Loucy (cell line): Measurements from ENCODE around the gene AIF1L.

ENCODE experiments used
- H2AFZ ChIP-seq: fragments of 200-600 bp; sonication (generic); 2 replicates; pipeline ENCODE4 v1.6.0; 2016; ENCODE audit warnings: antibody characterized with exemption, mild to moderate bottlenecking, low read length, moderate library complexity
- H3F3A ChIP-seq: fragments of 200-600 bp; 2 replicates; pipeline ENCODE4 v1.6.0; 2016; ENCODE audit warnings: antibody characterized with exemption, low read depth, mild to moderate bottlenecking
- H3K27me3 ChIP-seq: fragments of 200-600 bp; sonication (generic); 2 replicates; pipeline ENCODE4 v1.6.1; 2014; ENCODE audit warnings: low read length, mild to moderate bottlenecking; ENCODE audit not compliant: insufficient read depth, poor library complexity, severe bottlenecking
- H3K36me3 ChIP-seq: fragments of 200-600 bp; sonication (generic); 2 replicates; pipeline ENCODE4 v1.6.1; 2016; ENCODE audit warnings: low read length; ENCODE audit not compliant: insufficient read depth
- H3K4me1 ChIP-seq: fragments of 200-600 bp; sonication (generic); 2 replicates; pipeline ENCODE4 v1.5.1; 2014; ENCODE audit warnings: low read length, mild to moderate bottlenecking; ENCODE audit not compliant: insufficient read depth, poor library complexity, severe bottlenecking
- H3K4me2 ChIP-seq: fragments of 200-600 bp; sonication (generic); 2 replicates; pipeline ENCODE4 v1.6.0; 2014; ENCODE audit warnings: antibody characterized with exemption, low read length, low read depth, mild to moderate bottlenecking; ENCODE audit not compliant: poor library complexity, severe bottlenecking
- H3K4me3 ChIP-seq: fragments of 200-600 bp; sonication (generic); 2 replicates; pipeline ENCODE4 v1.5.1; 2014; ENCODE audit warnings: low read length, mild to moderate bottlenecking, mixed read lengths; ENCODE audit not compliant: poor library complexity, severe bottlenecking
- H3K79me2 ChIP-seq: fragments of 200-600 bp; sonication (generic); 2 replicates; pipeline ENCODE4 v1.6.1; 2014; ENCODE audit warnings: low read length; ENCODE audit not compliant: insufficient read depth
- H3K9ac ChIP-seq: fragments of 200-600 bp; sonication (generic); 2 replicates; pipeline ENCODE4 v1.6.0; 2014; ENCODE audit warnings: mild to moderate bottlenecking, low read depth, low read length, moderate library complexity; ENCODE audit not compliant: poor library complexity, severe bottlenecking
- H3K9me2 ChIP-seq: fragments of 200-600 bp; sonication (generic); replicated peaks from 2 replicates; pipeline ENCODE4 v1.6.1; 2016; ENCODE audit warnings: low read depth, low read length, mixed read lengths
- H3K9me3 ChIP-seq: fragments of 200-600 bp; sonication (generic); 2 replicates; pipeline ENCODE4 v1.6.1; 2014; ENCODE audit warnings: mild to moderate bottlenecking, antibody characterized with exemption, low read length, low read depth; ENCODE audit not compliant: insufficient read depth
- H4K20me1 ChIP-seq: fragments of 200-600 bp; sonication (generic); 2 replicates; pipeline ENCODE4 v1.6.0; 2014; ENCODE audit warnings: antibody characterized with exemption, low read length, mild to moderate bottlenecking; ENCODE audit not compliant: insufficient read depth, poor library complexity, severe bottlenecking
- EZH2phosphoT487 ChIP-seq: fragments of 200-600 bp; IDR thresholded peaks from 2 replicates; pipeline ENCODE4 v1.6.1; 2018; ENCODE audit warnings: antibody characterized with exemption, mild to moderate bottlenecking, moderate library complexity, borderline replicate concordance
- TF ChIP-seq, protein P1 (sequence below): fragments of 200-600 bp; sonication (generic); conservative IDR thresholded peaks from 2 replicates; pipeline ENCODE4 v1.5.1; 2014; ENCODE audit warnings: mild to moderate bottlenecking, antibody characterized with exemption, low read length

The AIF1L gene

DNA sequence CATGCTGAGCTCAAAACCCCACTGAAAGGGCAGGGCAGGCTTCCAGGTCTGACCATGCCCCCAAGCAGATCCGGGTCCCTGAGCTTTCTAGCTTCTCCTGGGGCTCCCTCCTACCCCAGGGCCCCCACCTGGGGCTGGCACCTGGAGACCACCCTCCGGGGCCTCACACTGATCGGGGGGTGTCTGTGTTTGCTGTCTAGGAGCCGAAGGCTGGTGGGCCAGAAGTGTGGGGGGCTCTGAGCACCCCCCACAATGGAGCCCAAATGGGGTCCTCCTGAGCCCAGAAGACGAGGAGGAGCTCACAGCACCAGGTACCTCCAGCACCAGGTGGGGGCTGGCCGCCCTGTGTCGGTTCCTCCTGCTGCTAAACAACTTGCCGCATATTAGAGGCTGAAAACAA is 47.5 kb upstream of the AIF1L start:
- Histone ChIP-seq H3K79me2 (no peaks in the 10 kb centered on the region), H4K20me1 (no peaks in the 10 kb centered on the region), H2AFZ (no peak overlapping the region), H3K27me3 (no peaks in the 10 kb centered on the region), H3K4me1 (no peaks in the 10 kb centered on the region), H3K9ac (no peak overlapping the region), H3K9me2 (no peaks in the 10 kb centered on the region), H3K36me3 (no peaks in the 10 kb centered on the region), H3K4me2 (no peak overlapping the region), H3K4me3 (no peak overlapping the region), H3F3A (no peaks in the 10 kb centered on the region), H3K9me3 (no peaks in the 10 kb centered on the region)
- no peak for TF ChIP-seq EZH2phosphoT487
- TF ChIP-seq, protein P1, sequence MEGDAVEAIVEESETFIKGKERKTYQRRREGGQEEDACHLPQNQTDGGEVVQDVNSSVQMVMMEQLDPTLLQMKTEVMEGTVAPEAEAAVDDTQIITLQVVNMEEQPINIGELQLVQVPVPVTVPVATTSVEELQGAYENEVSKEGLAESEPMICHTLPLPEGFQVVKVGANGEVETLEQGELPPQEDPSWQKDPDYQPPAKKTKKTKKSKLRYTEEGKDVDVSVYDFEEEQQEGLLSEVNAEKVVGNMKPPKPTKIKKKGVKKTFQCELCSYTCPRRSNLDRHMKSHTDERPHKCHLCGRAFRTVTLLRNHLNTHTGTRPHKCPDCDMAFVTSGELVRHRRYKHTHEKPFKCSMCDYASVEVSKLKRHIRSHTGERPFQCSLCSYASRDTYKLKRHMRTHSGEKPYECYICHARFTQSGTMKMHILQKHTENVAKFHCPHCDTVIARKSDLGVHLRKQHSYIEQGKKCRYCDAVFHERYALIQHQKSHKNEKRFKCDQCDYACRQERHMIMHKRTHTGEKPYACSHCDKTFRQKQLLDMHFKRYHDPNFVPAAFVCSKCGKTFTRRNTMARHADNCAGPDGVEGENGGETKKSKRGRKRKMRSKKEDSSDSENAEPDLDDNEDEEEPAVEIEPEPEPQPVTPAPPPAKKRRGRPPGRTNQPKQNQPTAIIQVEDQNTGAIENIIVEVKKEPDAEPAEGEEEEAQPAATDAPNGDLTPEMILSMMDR: no peak

DNA sequence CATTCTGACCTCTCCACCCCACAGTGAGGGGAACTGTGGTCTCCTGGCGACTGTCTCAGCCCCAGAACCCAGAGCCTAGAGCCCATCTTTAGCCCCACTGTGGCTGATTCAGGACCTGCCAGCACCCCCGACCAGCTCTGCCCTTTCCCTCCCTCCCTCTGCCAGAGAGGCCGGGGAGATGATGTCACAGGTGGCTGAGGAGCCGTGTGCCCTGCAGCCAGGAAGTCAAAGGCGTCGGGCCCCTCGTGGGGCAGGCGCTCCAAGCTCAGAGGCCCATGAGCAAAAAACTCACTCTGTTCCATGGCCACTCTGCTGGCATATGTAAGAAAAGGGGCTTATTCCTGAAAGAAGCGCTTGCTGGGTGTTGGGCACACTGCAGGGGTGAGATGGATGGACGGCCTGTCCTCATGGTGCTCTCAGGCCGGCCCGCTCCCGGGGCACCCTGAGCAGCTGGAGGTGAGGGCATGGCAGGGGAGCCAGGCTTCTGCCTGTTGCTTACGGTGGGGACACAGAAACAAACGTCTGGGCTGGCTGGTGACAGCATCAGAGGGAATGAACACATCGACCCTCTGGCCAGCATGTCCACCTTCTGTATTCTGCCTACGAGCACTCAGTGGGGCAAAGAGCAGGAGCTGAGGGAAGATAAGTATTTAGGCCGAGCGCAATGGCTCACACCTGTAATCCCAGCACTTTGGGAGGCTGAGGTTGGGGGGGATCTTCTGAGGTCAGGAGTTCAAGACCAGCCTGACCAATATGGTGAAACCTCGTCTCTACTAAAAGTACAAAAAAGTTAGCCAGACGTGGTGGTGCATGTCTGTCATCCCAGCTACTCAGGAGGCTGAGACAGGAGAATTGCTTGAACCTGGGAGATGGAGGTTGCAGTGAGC is 46.3 kb upstream of the AIF1L start:
- no peak overlapping the region for H3K4me3 ChIP-seq
- H3K4me2 ChIP-seq: no peak overlapping the region
- no peak overlapping the region for H3K9ac ChIP-seq
- H4K20me1 ChIP-seq: no peaks in the 10 kb centered on the region
- H3F3A ChIP-seq: no peaks in the 10 kb centered on the region
- H3K36me3 ChIP-seq: no peaks in the 10 kb centered on the region
- no peaks in the 10 kb centered on the region for H3K4me1 ChIP-seq
- no peaks in the 10 kb centered on the region for H3K79me2 ChIP-seq
- TF ChIP-seq, protein P1: no peak
- no peak for TF ChIP-seq EZH2phosphoT487
- no peak overlapping the region for H2AFZ ChIP-seq
- no peaks in the 10 kb centered on the region for H3K9me2 ChIP-seq
- no peaks in the 10 kb centered on the region for H3K27me3 ChIP-seq
- no peaks in the 10 kb centered on the region for H3K9me3 ChIP-seq

DNA sequence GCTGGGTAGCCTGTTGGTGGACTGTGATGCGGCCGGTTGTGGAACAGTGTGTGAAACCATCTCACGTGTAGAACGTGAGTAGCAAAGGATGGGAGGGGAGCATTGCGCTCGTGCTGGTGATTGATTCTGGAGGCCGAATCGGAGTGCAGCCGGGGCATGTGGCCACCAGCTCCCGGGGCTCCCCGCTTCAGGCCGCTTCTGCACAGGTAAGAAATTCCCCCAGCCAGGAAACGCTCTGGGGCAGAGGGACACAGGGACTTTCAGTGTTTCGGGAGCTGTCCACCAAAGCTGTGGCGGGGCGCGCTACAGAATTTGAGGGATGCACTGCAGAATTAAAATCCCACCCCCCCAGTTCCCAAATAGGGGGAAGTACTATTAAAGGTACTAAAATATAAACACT is 45.5 kb upstream of the AIF1L start:
- TF ChIP-seq, protein P1: no peak
- TF ChIP-seq EZH2phosphoT487: no peak
- no peaks in the 10 kb centered on the region for H3K27me3 ChIP-seq
- H3K9ac ChIP-seq: no peak overlapping the region
- no peak overlapping the region for H3K4me2 ChIP-seq
- no peak overlapping the region for H3K4me3 ChIP-seq
- H3K4me1 ChIP-seq: no peaks in the 10 kb centered on the region
- no peaks in the 10 kb centered on the region for H3K9me3 ChIP-seq
- H3K79me2 ChIP-seq: no peaks in the 10 kb centered on the region
- H3F3A ChIP-seq: no peaks in the 10 kb centered on the region
- H2AFZ ChIP-seq: no peak overlapping the region
- no peaks in the 10 kb centered on the region for H4K20me1 ChIP-seq
- no peaks in the 10 kb centered on the region for H3K36me3 ChIP-seq
- H3K9me2 ChIP-seq: no peaks in the 10 kb centered on the region
